GM21381 (cell line): ENCODE measurements around the gene CRY1.
"Not testable (repeated sequence)": the region's sequence is repeated elsewhere in the genome, so short reads cannot be mapped to it uniquely, and the experiment has no call there.

ENCODE experiments used
- ATAC-seq: cut with Tn5 transposase; IDR thresholded peaks from one replicate; pipeline ENCODE4 v1.9.1; 2021; ENCODE audit warnings: mild to moderate bottlenecking, moderate library complexity; ENCODE audit not compliant: unreplicated experiment

The CRY1 gene

DNA sequence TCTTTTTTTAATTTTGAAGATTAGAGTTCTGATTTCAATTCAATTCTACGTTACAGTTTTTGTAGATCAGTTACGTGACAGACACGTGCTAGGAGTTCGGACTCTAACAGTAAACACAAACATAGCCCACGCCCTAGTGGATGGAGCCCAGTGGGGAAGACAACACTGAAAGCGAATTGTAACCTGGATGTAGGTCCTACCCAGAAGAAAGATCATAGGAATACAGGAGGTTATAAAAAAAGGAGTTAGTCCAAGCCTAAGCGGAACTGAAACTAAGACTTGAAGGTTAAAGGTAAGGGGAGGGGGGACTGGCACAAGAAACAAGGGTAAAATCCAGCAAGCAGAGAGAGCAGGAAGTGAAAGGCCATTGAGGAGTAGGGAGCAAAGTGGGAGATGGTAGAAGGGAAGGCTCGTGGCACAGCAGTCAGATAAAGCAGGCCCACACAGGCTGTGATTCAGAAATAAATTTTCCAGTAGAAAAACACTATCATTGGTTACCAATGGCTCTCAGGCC lies 15.7 kb upstream of the CRY1 start:
- no peak for ATAC-seq

DNA sequence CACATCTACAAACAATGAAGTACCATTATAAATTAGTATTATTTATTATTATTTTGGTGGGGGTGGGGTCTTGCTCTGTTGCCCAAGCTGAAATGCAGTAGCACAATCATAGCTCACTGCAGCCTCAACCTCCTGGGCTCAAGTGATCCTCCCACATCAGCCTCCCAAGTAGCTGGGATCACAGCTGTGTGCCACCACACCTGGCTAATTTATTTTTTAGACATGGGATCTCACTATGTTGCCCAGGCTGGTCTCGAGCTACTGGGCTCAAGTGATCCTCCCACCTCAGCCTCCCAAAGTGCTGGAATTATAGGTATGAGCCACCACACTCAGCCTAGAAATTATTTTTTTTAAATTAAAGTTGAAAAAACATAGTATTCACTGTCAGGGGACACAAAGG lies 15.0 kb upstream of the CRY1 start:
- not testable (repeated sequence) for ATAC-seq

GRCh38 chr12:107107381-107107780 lies 14.0 kb upstream of the CRY1 start:
- no peak for ATAC-seq

- ATAC-seq, result no peak
These were observed 13.1 kb upstream of the CRY1 start for GRCh38 chr12:107106241-107107025.

GRCh38 chr12:107105410-107105703 lies 12.0 kb upstream of the CRY1 start:
- ATAC-seq, result no peak

- no peak for ATAC-seq
These were observed 10.2 kb upstream of the CRY1 start for GRCh38 chr12:107103516-107103915.

DNA sequence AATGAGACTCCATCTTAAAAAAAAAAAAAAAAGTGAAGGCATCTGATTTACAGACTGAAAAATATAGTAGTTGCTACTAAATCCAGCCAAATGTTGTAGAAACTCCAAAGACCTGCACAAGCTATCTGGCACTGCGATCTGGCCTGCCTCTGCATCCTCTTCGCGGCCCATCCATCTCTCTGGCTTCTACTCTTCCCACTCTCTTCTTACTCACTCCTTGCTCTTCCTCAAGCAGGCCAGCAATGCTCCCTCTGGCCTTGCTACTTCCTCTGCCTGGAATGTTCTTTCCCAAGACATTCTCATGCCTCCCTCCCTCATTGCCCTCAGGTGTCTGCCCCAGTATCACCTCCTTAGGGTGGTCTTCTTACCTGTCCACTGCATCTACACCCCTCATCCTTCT lies 9.7 kb upstream of the CRY1 start:
- no peak for ATAC-seq

DNA sequence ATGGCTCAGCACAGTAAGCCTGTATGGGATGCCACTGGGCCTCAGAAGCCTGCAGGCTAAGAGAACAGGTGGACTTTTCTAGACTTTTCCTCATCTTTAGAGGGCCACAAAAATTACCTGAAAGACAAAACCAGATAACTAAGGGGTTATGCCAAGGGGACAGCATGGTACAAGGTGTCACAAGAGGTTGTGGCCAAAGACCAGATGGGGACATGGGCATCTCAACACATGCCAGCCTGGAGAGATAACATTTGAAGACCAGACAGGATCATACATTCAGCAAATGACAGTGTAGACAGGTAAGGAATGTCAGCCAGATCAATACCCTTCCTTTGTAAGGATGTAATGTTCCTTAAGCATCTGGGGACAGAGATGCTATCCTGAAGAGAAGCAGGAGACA lies 8.9 kb upstream of the CRY1 start:
- ATAC-seq, result no peak

DNA sequence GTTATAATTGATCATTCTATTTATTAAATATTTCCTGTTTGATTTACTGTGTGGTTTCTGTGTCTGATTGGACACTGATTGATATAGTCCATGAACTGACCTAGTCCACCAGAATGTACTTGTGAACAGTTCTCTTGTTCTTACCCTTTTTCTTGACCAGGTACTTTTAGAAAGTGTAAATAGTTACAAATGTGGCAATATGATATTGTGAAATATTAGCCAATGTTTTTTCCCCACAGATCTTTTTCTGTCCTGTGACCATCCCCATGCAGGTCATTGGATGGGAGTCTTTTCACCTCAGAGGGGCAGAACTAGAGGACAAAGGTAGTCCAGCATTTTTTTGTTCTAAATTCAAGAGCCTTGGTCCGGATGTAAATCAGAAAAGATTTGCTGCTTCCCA lies 8.3 kb upstream of the CRY1 start:
- no peak for ATAC-seq

GRCh38 chr12:107099917-107100316 lies 6.6 kb upstream of the CRY1 start:
- no peak for ATAC-seq

- no peak for ATAC-seq
These were observed 3.2 kb upstream of the CRY1 start for GRCh38 chr12:107096571-107096970.

- ATAC-seq, result no peak
These were observed 767 bp upstream of the CRY1 start for GRCh38 chr12:107094183-107094448.

DNA sequence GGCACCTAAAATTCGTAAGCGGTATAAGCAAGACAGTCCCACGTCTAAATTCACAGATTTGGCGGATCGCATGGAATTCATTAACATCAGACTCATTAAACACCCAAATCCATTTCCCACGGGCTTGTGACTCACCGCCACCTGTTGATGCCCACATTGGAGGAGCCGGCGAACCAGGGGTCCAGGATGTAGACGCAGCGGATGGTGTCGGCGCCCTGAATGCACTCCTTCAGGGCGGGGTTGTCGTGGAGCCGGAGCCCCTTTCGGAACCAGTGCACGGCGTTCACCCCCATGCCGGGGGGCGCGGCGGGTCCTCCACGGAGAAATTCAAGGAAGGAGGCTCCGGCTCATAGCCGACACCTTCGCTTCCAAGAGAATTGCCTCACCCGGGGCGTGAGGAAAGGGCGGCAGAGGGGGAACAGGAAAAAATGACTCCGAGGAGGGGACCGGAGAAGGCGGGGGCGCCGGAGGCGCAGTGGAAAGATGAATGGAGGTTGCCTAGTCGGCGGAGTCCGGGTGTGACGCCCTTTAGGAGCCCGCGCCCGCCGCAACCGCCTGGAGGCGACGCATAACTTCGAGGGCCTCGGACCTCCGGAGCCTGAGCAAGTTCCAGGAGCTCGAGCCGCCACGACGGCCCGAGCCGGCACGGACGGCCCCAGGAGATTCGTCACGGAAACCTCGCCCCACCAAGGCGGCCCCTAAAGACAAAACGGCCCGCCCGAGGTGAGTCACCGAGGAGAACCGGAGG lies 506 bp downstream of the CRY1 start:
- peak; percentile 22 for ATAC-seq

- ATAC-seq, result no peak
These were observed 1.2 kb downstream of the CRY1 start for GRCh38 chr12:107091989-107092641.

GRCh38 chr12:107091381-107091780 lies 2.0 kb downstream of the CRY1 start:
- ATAC-seq, result no peak

GRCh38 chr12:107090711-107091110 lies 2.6 kb downstream of the CRY1 start:
- no peak for ATAC-seq

DNA sequence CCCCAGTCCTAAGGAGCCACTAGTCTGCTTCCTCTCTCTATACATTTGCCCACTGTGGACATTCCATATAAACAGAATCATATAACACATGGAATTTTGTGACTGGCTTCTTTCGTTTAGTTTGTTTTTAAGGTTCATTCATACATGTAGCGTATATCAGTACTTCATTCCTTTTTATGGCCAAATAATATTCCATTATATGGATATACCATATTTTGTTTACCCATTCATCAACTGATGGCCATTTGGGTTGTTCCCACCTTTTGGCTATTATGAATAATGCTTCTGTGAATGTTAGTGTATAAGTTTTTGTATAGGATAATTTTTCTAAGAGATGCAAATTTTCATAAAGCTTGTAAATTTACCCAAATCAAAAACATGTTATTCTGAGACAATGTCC lies 4.4 kb downstream of the CRY1 start:
- no peak for ATAC-seq

GRCh38 chr12:107086314-107086713 lies 7.0 kb downstream of the CRY1 start:
- no peak for ATAC-seq

DNA sequence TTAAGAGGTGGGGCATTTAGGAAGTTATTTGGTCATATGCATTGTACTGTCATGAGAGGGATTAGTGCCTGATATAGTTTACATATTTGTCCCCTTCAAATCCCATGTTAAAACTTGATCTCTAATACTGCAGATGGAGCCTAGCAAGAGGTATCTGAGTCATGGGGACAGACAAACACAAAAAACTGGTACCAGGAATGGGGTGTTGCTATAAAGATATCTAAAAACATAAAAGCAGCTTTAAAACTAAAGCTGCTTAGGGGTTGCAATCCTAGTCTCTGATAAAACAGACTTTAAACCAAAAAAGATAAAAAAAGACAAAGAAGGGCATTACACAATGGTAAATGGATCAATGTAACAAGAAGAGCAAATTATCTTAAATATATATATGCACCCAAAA lies 11.6 kb downstream of the CRY1 start:
- no peak for ATAC-seq

DNA sequence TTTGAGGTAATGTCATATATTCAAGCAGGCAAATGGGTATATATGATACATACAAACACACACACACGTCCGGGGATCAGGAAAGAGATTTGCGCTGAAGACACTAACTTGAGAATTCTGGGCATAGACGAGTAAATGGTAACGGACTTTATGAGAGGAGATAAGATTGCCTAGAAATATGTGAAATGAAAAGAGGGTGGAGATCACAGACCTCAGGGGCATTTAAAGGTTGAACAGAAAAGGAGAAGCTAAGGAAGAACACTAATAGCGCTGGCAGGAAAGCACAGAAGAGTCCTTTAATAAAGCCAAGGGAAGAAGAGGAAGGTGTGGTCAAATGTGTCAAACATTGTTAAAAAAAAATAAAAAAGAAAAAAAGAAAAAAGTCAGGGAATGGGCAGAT lies 13.1 kb downstream of the CRY1 start:
- ATAC-seq, result no peak

- no peak for ATAC-seq
These were observed 14.0 kb downstream of the CRY1 start for GRCh38 chr12:107079172-107080011.
